HG02970 (cell line): ENCODE data around the gene GSG1L.
"Not testable (repeated sequence)": the region's sequence is repeated elsewhere in the genome, so short reads cannot be mapped to it uniquely, and the experiment has no call there.

Source experiments
- ATAC-seq: cut with Tn5 transposase; IDR thresholded peaks from one replicate; pipeline ENCODE4 v1.9.1; 2021; ENCODE audit warnings: mild to moderate bottlenecking, moderate library complexity, moderate number of reproducible peaks; ENCODE audit not compliant: unreplicated experiment, low FRiP score

GSG1L gene

DNA sequence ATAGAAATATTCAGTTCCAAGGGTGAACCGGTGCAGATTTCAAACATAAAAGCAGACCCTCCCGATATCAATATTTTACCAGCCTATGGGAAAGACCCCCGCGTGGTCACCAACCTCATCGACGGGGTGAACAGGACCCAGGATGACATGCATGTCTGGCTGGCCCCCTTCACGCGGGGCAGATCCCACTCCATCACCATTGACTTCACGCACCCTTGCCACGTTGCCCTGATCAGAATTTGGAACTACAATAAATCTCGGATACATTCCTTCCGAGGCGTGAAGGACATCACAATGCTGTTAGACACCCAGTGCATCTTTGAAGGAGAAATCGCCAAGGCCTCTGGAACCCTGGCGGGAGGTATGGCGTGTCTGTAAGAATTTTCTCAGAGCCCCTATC lies 313.6 kb downstream of the GSG1L start:
- no peak for ATAC-seq

DNA sequence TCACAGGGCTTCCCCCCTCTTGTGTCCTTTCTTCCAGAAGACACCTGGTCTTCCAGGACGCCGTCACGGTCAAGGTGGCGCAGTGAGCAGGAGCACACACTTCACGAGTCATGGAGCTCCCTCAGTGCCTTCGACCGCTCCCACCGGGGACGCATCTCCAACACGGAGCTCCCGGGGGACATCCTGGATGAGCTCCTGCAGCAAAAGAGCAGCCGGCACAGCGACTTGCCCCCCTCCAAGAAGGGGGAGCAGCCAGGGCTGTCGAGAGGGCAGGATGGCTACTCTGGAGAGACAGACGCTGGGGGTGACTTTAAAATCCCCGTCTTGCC lies 314.0 kb downstream of the GSG1L start:
- ATAC-seq, result no peak

DNA sequence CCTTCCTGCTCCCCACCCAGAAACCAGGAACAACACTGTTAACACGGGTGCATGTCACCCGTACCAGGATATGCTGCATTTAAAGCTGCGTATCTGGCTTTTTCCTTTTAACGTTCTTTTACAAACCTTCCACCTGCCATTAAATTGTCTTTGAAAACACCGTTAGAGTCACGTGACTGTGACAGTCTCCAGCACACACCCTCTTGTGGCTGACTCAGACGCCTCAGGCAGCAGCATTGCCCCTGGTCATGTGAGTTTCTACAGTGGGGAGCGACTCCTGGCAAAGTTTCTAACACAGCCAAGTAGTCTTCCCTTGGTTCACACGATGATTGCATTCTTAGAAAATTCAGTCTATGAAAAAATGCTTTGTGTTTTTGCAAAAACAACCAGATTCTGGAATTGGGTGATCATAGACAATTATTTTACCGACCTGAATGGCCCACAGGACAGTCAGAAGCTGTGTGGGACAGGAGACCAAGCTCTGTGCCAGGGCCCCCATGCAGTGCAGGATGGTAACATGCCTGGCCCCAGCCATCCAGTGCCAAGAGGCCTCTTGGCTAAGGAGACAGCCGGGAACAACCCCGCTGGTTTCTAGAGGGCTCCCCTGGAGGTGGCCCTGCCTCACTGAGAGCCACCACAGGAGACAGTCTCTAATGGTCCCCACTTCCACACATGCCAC lies 314.5 kb downstream of the GSG1L start:
- ATAC-seq, result no peak

DNA sequence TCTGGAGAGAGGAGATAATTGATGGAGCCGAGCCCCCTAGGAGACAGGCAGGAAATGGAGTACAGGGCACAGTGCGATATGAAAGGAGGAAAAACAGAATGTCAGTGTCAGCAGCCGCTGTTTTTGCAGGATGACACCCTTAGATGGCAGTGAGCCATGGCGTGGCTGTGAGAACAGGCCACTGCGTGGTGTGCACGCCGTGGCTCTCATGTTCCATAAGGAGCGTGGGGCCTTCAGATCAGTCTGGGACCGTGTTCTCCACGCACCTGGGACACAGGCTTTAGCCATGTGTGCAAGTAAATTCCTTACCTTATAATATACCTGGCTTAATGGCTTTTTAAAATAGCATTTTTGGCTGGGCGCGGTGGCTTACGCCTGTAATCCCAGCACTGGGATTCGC lies 315.6 kb downstream of the GSG1L start:
- no peak for ATAC-seq

DNA sequence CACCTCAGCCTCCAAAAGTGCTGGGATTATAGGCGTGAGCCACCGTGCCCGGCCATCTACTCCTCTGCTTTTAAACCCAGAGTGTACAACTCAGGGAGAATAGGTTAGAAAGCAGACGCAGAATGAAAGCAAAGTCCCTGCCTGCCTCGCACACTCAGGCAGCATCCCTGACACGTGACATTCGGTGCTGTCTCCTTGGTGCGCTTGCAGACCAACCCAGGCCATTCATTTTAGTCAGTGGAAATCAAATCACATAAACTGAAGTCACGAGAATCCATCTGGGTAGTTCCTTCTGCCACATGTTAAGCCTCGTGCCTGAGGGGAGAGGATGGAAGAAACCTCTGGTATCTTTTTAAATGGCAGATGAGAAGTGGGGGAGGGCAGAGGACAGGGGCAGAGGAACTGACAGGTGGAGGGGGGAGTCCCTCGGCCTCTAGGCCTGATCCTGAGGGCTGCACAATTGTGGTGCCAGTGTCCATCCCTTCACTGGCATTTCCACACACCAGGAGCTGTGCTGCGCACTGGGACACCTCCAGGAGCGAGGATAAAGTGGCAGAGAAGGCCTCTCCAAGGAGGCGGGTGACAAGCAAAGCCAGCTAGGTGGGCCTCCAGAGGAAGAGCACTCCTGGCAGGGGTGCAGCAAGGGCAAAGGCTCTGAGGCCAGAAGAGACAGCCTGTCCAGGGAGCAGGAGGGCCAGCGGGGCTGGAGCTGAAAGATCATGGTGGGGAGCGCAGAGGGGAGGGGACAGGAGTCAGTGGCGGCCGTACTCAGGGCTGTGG lies 317.2 kb downstream of the GSG1L start:
- ATAC-seq, result no peak

DNA sequence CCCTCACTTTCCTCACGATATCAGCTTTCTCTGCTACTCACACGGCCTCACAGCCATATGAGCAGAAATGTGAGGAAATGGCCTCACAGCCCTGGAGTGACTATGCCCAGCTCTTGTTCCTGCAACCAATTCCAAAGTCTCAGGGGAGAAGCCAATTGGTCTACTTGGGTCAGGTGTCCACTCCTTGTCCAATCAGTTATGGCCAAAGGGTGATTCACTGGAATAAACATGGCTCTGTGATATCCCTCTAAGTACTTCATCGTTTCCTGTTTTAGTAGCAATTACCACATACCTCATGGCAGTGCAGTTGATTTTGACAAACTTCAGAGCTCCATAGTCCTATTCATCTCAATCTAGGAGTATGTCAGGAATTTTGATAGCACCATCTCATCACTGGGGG lies 318.2 kb downstream of the GSG1L start:
- ATAC-seq, result no peak

DNA sequence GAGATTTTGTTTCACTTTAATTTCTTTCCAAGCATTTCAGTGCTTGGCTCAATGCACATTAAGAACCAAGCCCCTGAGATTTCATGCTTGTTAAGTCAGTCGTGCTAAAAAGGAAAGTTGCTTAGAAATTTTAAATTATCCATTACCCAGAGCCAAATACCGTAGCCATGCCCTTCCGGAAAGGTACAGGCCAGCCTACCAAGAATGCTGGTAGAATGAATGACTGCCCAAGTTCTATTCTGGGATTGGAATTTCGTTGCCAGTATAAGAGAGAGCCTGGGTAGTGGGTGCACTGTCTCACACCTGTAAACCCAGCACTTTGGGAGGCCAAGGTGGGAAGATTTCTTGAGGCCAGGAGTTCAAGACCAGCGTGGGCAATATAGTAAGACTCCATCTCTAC lies 319.6 kb downstream of the GSG1L start:
- ATAC-seq, result no peak

DNA sequence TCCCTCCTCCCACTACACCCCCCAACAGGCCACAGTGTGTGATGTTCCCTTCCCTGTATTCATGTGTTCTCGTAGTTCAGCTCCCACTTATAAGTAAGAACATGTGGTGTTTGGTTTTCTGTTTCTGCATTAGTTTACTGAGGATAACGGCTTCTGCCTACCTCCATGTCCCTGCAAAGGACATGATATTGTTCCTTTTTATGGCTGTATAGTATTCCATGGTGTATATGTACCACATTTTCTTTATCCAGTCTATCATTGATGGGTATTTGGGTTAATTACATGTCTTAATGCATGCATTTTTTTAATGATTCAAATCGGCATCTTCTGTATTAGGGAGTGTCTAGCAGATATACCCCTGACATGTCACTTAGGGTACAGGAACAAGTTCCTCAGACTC lies 320.5 kb downstream of the GSG1L start:
- not testable (repeated sequence) for ATAC-seq

DNA sequence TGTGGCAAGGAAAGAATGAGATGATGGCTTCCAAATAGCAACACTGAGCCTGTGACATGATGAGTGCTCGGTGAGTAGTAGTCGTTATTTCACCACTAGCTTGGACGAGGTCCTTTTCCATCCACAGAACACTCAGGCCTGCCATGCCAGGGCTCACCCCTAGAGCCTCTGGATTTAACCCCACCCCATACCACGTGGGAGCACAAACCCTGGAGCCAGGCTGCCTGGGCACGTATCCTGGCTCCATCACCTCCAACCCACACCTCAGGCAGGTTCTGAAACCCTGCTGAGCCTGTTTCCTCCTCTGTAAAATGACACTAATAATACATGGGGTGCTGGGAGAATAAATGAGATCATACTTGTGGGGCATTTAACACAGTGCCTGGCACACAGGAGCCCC lies 321.2 kb downstream of the GSG1L start:
- ATAC-seq, result no peak

DNA sequence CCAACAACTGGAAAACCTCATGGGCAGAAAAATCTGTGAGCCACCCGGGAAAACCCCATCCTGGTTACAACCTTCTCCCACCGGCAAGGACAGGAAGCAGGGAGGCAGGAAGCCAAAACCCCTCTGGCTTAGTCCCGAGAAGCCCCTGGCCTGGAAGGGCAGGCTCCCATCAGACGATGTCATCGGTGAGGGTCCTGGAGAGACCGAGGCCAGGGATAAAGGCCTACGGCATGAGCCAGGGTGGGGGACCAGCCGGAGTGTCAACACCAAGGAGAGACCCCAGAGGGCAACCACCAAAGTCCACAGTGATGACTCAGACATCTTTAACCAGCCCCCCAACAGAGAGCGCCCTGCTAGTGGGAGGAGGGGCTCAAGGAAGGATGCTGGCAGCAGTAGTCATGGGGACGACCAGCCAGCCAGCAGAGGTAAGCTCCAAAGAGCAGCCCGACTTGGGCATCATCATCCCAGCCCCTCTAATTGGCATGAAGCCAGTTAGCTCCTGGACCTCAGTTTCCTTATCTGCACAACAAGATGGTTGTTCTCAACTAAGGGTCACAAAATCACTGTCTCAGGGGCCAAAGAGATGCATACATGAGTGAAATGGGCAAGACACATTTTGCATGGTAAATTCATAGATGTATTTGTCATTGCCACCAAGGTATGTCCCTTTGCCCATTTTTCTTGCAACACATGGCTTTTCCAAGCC lies 322.9 kb downstream of the GSG1L start:
- ATAC-seq, result no peak

DNA sequence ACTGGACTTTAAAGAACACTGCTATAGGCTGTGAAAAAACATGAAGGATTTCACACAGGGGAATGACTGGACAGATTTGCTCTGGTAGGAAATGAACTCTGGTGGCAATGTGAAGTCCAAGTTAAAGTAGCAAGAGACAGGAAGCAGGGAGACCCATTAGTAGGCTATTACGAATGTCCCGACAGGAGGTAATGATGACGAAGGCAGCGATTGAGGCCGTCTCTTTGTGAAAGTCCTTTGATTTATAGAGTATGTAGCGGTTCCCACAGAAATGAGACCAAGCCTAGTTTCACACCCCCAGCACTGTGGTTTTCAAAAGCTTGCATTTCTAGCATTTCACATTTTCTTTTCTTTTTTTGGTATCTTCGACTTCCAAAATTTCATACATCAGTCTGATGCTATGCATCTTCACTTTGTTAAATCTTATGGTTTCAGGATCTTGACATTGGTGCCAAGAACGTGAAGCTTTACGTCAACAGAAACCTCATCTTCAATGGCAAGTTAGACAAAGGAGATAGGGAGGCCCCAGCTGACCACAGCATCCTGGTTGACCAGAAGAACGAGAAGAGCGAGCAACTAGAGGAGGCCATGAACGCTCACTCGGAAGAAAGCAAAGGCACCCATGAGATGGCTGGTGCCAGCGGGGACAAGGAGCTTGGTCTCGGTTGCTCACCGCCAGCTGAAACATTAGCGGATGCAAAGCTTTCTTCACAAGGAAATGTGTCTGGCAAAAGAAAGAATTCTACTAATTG lies 323.7 kb downstream of the GSG1L start:
- ATAC-seq, result no peak

DNA sequence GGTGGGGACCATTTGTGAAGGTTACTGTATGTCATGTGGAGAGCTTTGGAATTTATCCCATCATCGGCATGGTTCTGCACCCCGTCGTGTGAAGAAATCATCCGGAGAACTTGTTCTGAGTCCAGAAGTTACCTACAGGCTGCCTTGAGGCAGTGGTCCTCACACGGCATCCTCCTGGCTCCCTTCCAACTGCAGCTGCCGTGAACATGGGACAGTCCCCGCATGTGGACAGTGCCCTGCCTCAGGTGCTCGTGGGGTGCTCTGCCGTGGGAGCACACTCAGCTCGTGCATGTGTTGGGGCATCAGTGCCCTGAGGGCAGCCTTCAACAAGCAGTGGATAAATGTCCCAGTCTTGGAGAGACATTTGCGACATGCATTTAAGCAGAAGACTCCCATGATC lies 324.9 kb downstream of the GSG1L start:
- no peak for ATAC-seq
